ENCODE measurements around the gene TMEM144.

Gene TMEM144

GRCh38 chr4:158253350-158253980 is 43.2 kb downstream of the TMEM144 start:
- Histone ChIP-seq H3K79me1 (replicated peaks; ENCODE audit: low read length, poor library complexity, severe bottlenecking) (no peaks in the 10 kb centered on the region), H3K4ac (ENCODE audit: low read depth in 1 of 2, low read length in 2 of 2) (no peak overlapping the region), H3K4me3 (ENCODE audit: insufficient read depth in 1 of 2, low read depth in 1 of 2, low read length in 2 of 2) (no peak overlapping the region), H3K27me3 (ENCODE audit: control insufficient read depth in 1 of 2, insufficient read depth in 1 of 2, low read length in 2 of 2) (no peaks in the 10 kb centered on the region), H2AFZ (ENCODE audit: low read depth, low read length) (no peak overlapping the region), H4K8ac (ENCODE audit: low read length) (no peak overlapping the region), H2BK12ac (ENCODE audit: low read length in 2 of 2) (no peak overlapping the region), H3K23ac (ENCODE audit: low read length in 2 of 2) (no peak overlapping the region), H2BK5ac (ENCODE audit: low read depth, low read length, poor library complexity, severe bottlenecking) (no peak overlapping the region), H3K9ac (ENCODE audit: low read length) (no peak overlapping the region), H3K9me3 (ENCODE audit: control insufficient read depth, low read length) (no peaks in the 10 kb centered on the region), H3K36me3 (ENCODE audit: control insufficient read depth in 1 of 2, insufficient read depth in 2 of 2, low read depth in 1 of 2, low read length in 2 of 2) (no peaks in the 10 kb centered on the region), H3K18ac (ENCODE audit: low read depth in 1 of 2, low read length in 2 of 2) (no peak overlapping the region), H2BK15ac (ENCODE audit: low read depth, poor library complexity, severe bottlenecking) (no peak overlapping the region), H3K4me1 (ENCODE audit: control insufficient read depth, insufficient read depth, low read depth, low read length) (no peaks in the 10 kb centered on the region), H2BK120ac (ENCODE audit: low read depth, low read length) (no peak overlapping the region), H3K27ac (ENCODE audit: low read length, poor library complexity, severe bottlenecking) (no peak overlapping the region), H3K14ac (ENCODE audit: low read length in 2 of 2) (no peak overlapping the region), H3K4me2 (ENCODE audit: low read length, poor library complexity, severe bottlenecking) (no peak overlapping the region), H2AK5ac (ENCODE audit: low read length, severe bottlenecking) (no peak overlapping the region), H4K91ac (ENCODE audit: low read length) (no peak overlapping the region)
- WGBS: 29% methylated on average over 5 of the region's 6 CpGs
- DNase-seq: peak; percentile 55

DNA sequence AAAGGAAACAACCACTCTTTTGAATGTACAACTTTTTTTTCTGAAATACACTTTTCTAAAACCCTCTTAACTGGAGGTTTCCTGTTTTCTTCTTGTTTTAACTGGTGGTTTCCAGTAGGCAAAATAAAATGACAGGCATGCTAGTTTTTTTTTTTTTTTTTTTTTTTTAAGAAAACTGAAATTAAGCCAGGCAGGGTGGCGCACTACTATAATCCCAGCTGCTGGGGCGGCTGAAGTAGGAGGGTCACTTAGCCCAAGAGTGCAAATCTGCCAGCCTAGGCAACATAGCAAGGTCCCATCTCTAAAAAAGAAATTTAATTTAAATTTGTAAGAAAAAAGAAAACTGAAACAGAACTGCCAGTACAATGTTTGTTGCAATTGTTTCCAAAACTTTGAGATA is 44.0 kb downstream of the TMEM144 start:
- H3K4me1 ChIP-seq (ENCODE audit: control insufficient read depth, insufficient read depth, low read depth, low read length): no peaks in the 10 kb centered on the region
- H2BK120ac ChIP-seq (ENCODE audit: low read depth, low read length): no peak overlapping the region
- no peaks in the 10 kb centered on the region for H3K9me3 ChIP-seq (ENCODE audit: control insufficient read depth, low read length)
- H3K27ac ChIP-seq (ENCODE audit: low read length, poor library complexity, severe bottlenecking): no peak overlapping the region
- no peak overlapping the region for H3K4me2 ChIP-seq (ENCODE audit: low read length, poor library complexity, severe bottlenecking)
- no peak for DNase-seq
- no peak overlapping the region for H2BK5ac ChIP-seq (ENCODE audit: low read depth, low read length, poor library complexity, severe bottlenecking)
- no peak overlapping the region for H3K4ac ChIP-seq (ENCODE audit: low read depth in 1 of 2, low read length in 2 of 2)
- H3K23ac ChIP-seq (ENCODE audit: low read length in 2 of 2): no peak overlapping the region
- H3K4me3 ChIP-seq (ENCODE audit: insufficient read depth in 1 of 2, low read depth in 1 of 2, low read length in 2 of 2): no peak overlapping the region
- no peak overlapping the region for H2AFZ ChIP-seq (ENCODE audit: low read depth, low read length)
- H2BK15ac ChIP-seq (ENCODE audit: low read depth, poor library complexity, severe bottlenecking): no peak overlapping the region
- H3K79me1 ChIP-seq (replicated peaks; ENCODE audit: low read length, poor library complexity, severe bottlenecking): no peaks in the 10 kb centered on the region
- H2BK12ac ChIP-seq (ENCODE audit: low read length in 2 of 2): no peak overlapping the region
- no peaks in the 10 kb centered on the region for H3K27me3 ChIP-seq (ENCODE audit: control insufficient read depth in 1 of 2, insufficient read depth in 1 of 2, low read length in 2 of 2)
- no peak overlapping the region for H4K8ac ChIP-seq (ENCODE audit: low read length)
- no peak overlapping the region for H3K14ac ChIP-seq (ENCODE audit: low read length in 2 of 2)
- H3K36me3 ChIP-seq (ENCODE audit: control insufficient read depth in 1 of 2, insufficient read depth in 2 of 2, low read depth in 1 of 2, low read length in 2 of 2): no peaks in the 10 kb centered on the region
- H2AK5ac ChIP-seq (ENCODE audit: low read length, severe bottlenecking): no peak overlapping the region
- H4K91ac ChIP-seq (ENCODE audit: low read length): no peak overlapping the region
- H3K9ac ChIP-seq (ENCODE audit: low read length): no peak overlapping the region
- no peak overlapping the region for H3K18ac ChIP-seq (ENCODE audit: low read depth in 1 of 2, low read length in 2 of 2)
- no CpG with 5 or more reads among the region's 2 CpGs for whole genome bisulfite sequencing

DNA sequence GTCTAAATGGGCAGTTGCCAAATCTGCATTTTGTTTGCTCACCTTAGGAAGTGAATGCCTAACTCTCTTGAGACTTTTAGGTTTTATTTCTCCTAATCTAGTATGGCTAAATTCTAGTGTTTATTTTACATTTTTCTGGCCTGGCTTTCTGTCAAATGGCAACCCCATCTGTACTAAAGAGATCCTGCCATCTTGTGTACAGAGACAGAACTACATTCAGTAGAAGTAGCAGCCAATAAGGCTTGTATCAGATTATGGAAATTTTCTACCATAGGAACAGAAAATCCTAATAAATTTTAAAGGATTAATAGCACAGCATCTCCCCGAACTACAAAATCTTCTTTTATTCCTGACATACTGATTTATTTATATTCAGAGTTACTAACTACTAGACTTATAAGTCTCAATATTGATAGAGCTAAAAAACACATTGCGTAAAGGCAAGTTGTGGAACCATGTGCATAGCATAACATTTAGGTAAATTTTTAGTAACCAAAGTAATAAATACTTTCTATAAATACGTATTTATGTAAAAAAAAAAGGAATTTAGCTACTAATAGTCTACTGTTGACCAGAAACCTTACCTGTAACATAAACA is 45.5 kb downstream of the TMEM144 start:
- H2BK15ac ChIP-seq (ENCODE audit: low read depth, poor library complexity, severe bottlenecking): no peak overlapping the region
- DNase-seq: peak; percentile 65
- H3K27me3 ChIP-seq (ENCODE audit: control insufficient read depth in 1 of 2, insufficient read depth in 1 of 2, low read length in 2 of 2): no peaks in the 10 kb centered on the region
- no peak overlapping the region for H2BK5ac ChIP-seq (ENCODE audit: low read depth, low read length, poor library complexity, severe bottlenecking)
- no peak overlapping the region for H3K27ac ChIP-seq (ENCODE audit: low read length, poor library complexity, severe bottlenecking)
- H2BK12ac ChIP-seq (ENCODE audit: low read length in 2 of 2): no peak overlapping the region
- no peak overlapping the region for H3K23ac ChIP-seq (ENCODE audit: low read length in 2 of 2)
- H3K18ac ChIP-seq (ENCODE audit: low read depth in 1 of 2, low read length in 2 of 2): no peak overlapping the region
- H3K14ac ChIP-seq (ENCODE audit: low read length in 2 of 2): no peak overlapping the region
- H2AFZ ChIP-seq (ENCODE audit: low read depth, low read length): no peak overlapping the region
- no peak overlapping the region for H2AK5ac ChIP-seq (ENCODE audit: low read length, severe bottlenecking)
- no CpG with 5 or more reads among the region's 3 CpGs for WGBS
- H3K9me3 ChIP-seq (ENCODE audit: control insufficient read depth, low read length): no peaks in the 10 kb centered on the region
- H3K36me3 ChIP-seq (ENCODE audit: control insufficient read depth in 1 of 2, insufficient read depth in 2 of 2, low read depth in 1 of 2, low read length in 2 of 2): no peaks in the 10 kb centered on the region
- no peak overlapping the region for H3K4ac ChIP-seq (ENCODE audit: low read depth in 1 of 2, low read length in 2 of 2)
- no peak overlapping the region for H4K91ac ChIP-seq (ENCODE audit: low read length)
- no peak overlapping the region for H2BK120ac ChIP-seq (ENCODE audit: low read depth, low read length)
- H3K4me3 ChIP-seq (ENCODE audit: insufficient read depth in 1 of 2, low read depth in 1 of 2, low read length in 2 of 2): no peak overlapping the region
- H3K79me1 ChIP-seq (replicated peaks; ENCODE audit: low read length, poor library complexity, severe bottlenecking): no peaks in the 10 kb centered on the region
- no peak overlapping the region for H3K9ac ChIP-seq (ENCODE audit: low read length)
- H4K8ac ChIP-seq (ENCODE audit: low read length): no peak overlapping the region
- no peaks in the 10 kb centered on the region for H3K4me1 ChIP-seq (ENCODE audit: control insufficient read depth, insufficient read depth, low read depth, low read length)
- no peak overlapping the region for H3K4me2 ChIP-seq (ENCODE audit: low read length, poor library complexity, severe bottlenecking)

DNA sequence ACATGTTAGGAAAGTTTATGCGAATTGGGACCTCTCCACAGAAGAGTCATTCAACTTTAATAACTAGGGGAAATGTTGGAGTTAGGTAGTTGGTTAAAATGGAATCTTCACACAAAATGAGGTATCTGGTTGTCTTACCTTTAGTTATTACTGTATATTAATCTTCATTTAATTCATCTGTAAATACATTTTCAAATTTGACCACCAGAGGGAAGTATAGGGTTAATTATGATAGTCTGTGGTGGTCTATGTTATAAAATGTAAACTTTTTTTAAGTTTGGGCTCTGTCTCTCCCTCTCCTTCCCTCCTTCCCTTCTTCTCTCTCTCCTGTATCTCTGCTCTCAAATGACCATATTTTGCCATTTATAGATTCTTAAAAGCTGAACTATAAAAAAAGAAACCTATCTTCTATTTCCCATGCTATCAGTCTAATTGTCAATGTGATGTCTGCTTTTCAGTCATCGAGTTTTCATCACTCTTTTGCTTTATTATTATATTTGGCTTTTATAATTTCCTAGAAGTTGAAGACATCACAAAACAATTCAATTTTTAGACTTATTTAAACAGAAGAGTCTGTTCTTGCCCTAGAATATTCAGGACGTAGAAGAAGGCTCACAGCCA is 49.8 kb downstream of the TMEM144 start:
- Histone ChIP-seq H4K8ac (ENCODE audit: low read length) (no peak overlapping the region), H3K23ac (ENCODE audit: low read length in 2 of 2) (no peak overlapping the region), H3K27me3 (ENCODE audit: control insufficient read depth in 1 of 2, insufficient read depth in 1 of 2, low read length in 2 of 2) (no peaks in the 10 kb centered on the region), H3K9ac (ENCODE audit: low read length) (peak overlapping the region; percentile 67), H3K4ac (ENCODE audit: low read depth in 1 of 2, low read length in 2 of 2) (no peak overlapping the region), H3K79me1 (replicated peaks; ENCODE audit: low read length, poor library complexity, severe bottlenecking) (no peaks in the 10 kb centered on the region), H3K4me2 (ENCODE audit: low read length, poor library complexity, severe bottlenecking) (no peak overlapping the region), H3K4me1 (ENCODE audit: control insufficient read depth, insufficient read depth, low read depth, low read length) (no peaks in the 10 kb centered on the region), H2AK5ac (ENCODE audit: low read length, severe bottlenecking) (no peak overlapping the region), H2AFZ (ENCODE audit: low read depth, low read length) (no peak overlapping the region), H3K14ac (ENCODE audit: low read length in 2 of 2) (no peak overlapping the region), H2BK5ac (ENCODE audit: low read depth, low read length, poor library complexity, severe bottlenecking) (no peak overlapping the region), H3K4me3 (ENCODE audit: insufficient read depth in 1 of 2, low read depth in 1 of 2, low read length in 2 of 2) (no peak overlapping the region), H3K36me3 (ENCODE audit: control insufficient read depth in 1 of 2, insufficient read depth in 2 of 2, low read depth in 1 of 2, low read length in 2 of 2) (no peaks in the 10 kb centered on the region), H3K18ac (ENCODE audit: low read depth in 1 of 2, low read length in 2 of 2) (no peak overlapping the region), H4K91ac (ENCODE audit: low read length) (no peak overlapping the region), H2BK15ac (ENCODE audit: low read depth, poor library complexity, severe bottlenecking) (no peak overlapping the region), H3K27ac (ENCODE audit: low read length, poor library complexity, severe bottlenecking) (no peak overlapping the region), H2BK120ac (ENCODE audit: low read depth, low read length) (no peak overlapping the region), H3K9me3 (ENCODE audit: control insufficient read depth, low read length) (no peaks in the 10 kb centered on the region), H2BK12ac (ENCODE audit: low read length in 2 of 2) (no peak overlapping the region)
- WGBS: 56% methylated on average over 1 of the region's 3 CpGs
- DNase-seq: peak; percentile 38
